Skeletal muscle cell (primary cell): ENCODE data around the gene ZIM2.

Source experiments
- DNase-seq: peaks from one replicate; pipeline ENCODE4 v3.0.0-alpha.2; 2010; ENCODE audit warnings: low read depth
- H3K4me3 ChIP-seq: 2 replicates; pipeline ENCODE4 v1.5.1; 2011; ENCODE audit warnings: low read depth, mild to moderate bottlenecking, control low read depth, low read length, moderate library complexity

Gene ZIM2

DNA sequence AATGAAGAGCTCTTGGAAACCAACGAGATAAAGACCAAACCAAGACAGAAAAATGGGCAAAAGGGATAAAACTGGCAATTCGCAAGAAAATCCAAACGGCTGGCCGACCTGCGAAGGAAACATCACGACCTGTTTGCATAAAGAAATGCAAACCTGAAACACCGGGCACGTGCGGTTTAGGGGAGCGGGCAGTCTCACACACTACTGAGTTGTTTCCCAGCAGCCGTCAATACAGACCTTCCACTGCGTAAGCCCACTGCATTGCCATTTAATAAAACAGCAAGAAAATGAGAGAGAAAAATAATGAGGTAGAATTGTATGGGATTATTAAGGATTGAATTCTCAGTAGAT, 642 bp upstream of the ZIM2 start:
- no peak overlapping the region for H3K4me3 ChIP-seq
- no peak for DNase-seq

DNA sequence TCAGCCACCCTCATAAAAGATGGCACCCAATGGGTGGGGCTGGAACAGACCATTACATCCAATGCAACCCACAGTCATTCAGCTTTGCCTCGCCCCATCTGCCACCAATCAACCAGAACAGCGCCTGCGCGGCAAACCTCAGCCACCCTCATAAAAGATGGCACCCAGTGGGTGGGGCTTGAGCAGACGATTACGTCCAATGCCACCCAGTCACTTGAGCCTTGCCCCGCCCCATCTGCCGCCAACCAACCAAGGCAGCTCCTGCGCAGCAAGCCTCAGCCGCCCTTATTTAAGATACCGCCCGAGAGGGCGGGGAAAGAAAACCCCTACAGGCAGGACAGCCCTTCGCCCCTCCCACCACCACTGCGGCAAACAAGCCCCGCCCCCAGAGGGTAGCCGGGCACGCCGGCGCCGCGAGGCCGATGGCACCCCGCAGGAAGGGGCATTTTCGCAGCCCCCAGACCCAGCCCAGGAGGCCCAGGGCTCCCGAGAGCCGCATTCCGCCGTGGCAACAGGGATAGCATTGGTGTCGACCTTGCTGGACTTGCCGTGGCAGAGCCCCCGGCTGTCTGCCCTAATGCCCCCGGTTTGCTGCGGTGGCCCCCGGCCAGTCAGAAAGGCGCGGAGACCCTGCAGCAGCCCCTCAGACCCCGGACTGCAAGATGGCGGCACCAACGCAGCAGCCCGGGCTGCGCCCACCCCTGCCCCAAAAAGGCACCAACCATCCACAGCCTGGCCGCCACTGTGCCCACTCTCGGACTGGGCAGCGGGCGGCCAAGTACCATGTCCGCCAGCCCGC, 675 bp downstream of the ZIM2 start:
- peak overlapping the region; percentile 47 for H3K4me3 ChIP-seq
- DNase-seq: peak; percentile 62

DNA sequence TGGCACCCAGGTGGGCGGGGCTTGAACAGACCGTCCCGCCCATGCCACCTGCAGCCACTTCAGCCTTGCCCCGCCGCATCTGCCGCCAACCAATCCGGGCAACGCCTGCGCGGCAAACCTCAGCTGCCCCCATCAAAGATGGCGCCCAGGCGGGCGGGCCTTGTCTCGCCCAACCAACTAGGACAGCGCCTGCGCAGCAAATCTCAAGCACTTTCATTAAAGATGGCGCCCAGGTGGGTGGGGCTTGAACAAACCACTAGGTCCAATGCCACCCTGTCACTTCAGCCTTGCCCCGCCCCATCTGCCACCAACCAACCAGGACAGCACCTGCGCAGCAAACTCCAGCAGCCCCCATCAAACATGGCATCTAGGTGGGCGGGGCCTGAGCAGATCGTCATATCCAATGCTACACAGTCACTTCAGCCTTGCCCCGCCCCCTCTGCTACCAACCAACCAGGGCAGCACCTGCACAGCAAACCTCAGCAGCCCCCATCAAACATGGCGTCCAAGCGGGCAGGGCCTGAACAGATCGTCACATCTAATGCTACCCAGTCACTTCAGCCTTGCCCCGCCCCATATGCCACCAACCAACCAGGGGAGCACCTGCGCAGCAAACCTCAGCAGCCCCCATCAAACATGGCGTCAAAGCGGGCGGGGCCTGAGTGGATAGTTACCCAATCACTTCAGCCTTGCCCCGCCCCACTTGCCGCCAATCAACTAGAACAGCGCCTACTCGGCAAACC, 1.4 kb downstream of the ZIM2 start:
- DNase-seq: peak; percentile 78
- peak overlapping the region; percentile 42 for H3K4me3 ChIP-seq

DNA sequence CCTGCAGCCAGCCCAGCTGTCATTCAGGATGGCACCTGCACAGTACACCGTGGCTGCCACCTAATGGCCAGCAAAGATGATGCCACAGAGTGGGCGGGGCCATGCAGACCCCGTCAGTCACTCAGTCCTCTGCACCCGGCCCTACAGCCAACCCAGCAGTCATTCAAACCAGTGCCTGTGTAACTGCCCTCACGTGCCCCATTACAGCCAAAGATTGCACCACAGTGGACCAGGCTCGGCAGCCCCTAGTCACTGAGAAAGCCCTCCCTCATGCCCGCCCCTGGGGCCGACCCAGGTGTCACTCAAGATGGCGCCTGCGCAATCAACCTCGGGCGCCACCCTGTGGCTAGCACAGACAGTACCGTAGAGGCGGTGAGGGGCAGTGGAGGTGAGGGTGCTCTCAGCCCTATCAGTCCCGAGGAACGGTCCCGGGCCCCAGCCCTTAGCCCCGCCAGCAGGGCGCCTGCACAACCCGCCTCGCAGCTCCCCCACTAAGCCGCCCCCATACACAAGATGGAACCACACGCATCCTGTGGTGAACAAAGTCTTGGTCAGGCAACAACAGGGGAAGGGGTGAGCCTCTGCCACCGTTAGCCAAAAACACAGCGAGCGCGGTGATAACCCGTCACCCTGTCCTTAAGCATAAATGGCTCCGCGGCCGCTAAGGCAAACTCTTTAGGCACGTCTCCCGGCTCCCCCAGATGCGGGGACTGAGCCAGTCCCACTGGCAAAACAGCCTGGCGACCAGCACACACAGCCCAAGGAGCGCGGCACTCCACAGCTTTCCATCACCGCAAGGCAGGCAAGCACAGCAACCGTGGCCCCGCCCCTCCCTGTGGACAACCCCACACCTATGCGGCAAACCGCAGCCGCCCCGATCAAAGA, 2.3 kb downstream of the ZIM2 start:
- DNase-seq: no peak
- peak overlapping the region; percentile 42 for H3K4me3 ChIP-seq

DNA sequence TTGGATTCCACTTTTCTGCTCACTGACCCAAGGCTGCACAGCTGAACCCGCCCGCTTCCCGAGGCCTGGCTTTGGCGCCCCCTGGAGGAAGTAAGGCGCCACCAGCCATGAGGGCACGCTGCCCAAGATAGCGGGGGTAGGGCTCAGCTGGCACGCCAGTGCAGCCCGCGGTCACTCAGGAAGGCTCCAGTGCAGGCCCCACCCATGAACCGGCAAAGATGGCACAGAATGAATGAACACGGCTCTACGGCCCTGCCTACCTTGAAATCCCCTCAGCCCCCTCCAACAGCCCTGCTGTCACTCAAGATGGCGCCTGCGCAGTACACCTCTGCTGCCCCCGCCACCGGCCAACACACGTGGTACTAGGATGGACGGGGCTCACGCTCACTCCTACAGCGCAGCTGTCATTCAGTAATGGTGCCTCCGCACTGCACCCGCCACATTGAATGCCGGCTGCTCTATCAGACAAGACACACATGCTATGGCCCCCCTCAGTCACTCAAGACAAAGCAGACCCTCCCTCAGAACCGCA, 3.0 kb downstream of the ZIM2 start:
- DNase-seq: no peak
- H3K4me3 ChIP-seq: peak overlapping the region; percentile 42

DNA sequence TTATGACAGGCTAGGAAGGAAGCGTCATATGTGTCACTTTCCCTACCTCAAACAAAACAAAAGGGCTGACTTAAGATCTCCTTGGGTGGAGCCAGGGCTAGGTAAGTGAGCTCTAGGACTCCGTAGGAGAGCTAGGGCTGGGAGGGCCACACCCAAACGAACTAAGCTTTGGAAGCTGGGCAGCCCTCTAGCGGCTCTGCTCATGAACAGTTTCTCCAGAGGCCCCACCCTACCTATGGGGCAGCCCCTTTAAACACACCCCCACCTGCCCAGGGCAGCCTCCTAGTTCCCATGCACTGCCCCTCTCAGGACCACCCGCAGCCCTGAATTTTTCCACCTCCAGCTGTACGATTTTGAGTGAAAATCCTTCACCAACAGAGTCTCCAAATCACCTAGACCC, 3.5 kb downstream of the ZIM2 start:
- H3K4me3 ChIP-seq: no peak overlapping the region
- DNase-seq: no peak

DNA sequence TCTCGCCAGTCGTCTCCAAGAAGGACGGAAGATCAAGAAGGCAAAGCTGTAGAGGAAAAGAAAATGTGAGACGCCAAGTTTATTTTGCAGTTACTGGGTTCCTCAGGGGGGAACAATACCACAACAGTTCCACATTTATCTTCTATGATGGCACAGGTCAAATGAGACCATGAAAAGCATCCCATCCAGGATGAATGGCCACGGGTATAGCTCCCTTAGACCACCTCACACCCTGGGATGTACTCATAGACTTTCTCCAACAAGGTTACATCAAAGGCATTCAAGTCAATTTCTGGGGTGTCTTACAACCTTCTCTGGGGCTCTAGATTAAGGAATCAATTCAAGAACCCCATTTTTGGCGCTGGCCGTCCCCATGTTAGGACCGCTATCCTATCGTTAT, 4.5 kb downstream of the ZIM2 start:
- H3K4me3 ChIP-seq: no peak overlapping the region
- DNase-seq: no peak

DNA sequence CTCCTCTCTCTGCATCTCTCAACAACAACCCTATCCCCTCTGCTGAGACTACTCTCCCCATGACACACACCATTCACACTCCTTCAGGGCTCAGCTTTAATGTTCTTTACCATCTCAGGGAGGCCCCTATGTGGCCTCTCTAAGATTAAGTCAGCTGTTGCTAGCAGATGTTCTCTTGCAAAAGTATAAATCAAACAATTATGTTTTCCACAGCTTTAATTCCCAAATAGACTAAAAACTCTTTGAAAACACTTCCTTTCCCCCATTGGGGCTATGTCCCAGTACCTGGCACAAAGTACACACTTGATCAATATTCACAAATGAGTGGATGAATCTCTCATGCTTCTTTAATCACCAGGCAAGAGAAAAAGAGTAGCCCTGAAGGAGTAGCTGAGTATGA, 5.1 kb downstream of the ZIM2 start:
- H3K4me3 ChIP-seq: no peak overlapping the region
- no peak for DNase-seq

DNA sequence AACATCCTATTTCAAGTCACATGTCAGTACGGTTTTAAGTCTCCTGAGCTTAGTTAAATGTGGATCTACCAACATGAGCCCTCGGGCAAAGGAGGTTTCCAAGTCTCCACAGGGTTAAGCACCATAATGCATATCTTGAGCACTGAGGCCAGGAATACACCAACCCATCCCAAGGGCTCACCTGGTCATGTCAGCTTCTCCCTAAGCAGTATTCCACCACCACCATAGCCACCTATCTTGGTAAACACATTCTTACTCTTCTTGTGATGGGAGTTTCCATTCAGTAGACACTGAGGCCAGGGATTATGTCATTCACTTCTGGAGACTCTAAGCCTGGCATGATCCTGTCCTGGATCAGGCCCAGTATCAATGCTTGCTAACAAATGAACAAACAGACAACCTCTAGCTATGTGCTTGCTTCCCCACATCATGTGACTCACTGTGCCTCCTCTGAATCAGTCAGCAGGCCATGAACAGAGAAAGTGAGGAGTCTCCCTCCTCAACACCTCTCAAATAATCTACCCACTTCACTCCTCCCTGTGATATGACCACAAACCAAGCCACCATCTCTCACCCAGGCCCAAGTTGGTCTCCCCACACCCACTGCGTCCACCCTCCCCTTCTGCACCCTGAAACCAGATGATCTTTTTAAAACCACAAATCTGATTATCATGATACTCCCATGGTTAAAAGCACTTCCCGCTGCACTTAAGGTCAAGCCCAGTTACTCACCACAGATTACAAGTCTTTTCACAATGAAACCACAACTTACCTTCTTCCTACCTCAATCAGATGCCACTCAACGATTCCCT, 5.8 kb downstream of the ZIM2 start:
- no peak for DNase-seq
- no peak overlapping the region for H3K4me3 ChIP-seq

DNA sequence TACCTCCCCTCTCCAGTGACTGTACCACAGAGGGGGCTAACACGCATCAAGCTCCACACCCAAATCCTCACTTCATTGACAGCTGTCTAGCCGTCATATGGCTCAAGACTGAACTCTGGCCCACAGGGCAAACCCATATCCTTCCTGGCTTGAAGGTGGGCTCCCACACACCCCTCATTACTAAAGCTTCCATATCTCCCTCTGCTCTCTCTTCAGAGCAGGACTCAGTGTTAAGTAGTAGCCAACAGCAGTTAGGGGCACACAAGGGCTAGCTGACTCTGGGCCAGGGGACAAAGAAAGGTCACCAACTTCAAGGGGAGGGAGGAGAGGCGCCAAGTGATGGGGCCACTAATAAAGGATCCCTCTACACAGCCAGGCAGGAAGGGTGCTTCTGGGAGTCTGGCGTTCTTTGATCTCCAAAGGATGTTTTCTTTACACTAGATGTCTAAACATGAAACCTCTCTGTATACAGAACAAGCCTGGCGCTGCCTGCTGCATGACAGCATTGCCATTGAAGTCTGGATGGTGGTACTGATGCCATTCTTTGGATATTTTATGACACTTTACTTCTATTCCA, 8.1 kb downstream of the ZIM2 start:
- DNase-seq: no peak
- no peak overlapping the region for H3K4me3 ChIP-seq

DNA sequence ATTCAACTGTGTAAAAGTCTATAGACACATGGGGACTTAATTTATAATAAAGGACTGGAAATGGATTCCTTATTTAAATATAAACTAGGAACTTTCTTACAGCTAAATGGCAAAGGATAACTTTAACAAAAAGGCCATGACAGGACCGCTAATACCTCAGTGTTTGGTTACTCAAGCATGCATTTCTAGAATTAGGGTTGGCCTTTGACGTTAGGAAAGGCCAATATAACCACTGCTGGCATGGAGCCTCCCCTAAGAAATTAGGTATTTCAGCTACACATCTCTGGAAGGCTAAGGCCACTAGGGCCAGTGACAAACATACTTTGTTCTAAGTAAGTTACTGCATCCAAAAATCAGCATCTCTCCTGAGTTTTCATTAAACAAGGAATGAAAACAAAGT, 9.3 kb downstream of the ZIM2 start:
- DNase-seq: no peak
- H3K4me3 ChIP-seq: no peak overlapping the region

DNA sequence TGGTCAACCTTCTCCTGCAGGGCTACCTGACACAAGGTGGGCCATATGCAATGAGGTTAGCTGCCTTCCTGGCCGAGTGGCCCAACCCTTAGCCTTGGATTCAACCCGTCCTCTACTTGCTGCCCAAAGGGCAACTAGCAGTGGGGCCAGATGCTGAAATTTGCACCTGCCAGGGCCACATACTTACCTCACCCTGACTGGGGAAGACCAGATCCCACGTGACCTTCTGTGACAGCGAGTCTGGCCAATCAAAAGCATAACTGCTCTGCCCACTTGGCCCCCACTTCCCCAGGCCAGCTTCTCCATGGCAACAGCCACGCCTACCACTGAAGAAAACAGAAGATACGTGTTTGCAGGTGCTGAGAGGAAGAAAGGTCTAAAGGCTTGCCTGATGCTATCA, 10.9 kb downstream of the ZIM2 start:
- DNase-seq: no peak
- H3K4me3 ChIP-seq: no peak overlapping the region

DNA sequence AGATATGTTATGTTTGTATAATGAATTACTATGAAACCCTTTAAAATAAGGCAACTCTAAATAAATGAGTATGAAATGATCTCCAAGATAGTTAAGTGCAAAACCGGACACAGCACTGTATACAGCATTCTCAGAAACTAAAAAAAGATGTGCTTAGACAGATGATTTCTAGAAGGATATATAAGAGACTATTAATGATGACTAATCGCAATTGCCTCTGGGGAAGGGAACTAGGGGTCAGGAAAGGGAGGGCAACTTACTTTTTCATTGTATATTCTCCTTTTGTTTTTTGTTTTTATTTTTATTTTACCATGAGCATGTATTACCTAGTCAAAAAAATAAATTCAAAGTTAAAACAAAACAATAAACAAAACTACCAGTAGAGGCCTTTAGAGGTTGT, 12.8 kb downstream of the ZIM2 start:
- H3K4me3 ChIP-seq: no peak overlapping the region
- DNase-seq: no peak

DNA sequence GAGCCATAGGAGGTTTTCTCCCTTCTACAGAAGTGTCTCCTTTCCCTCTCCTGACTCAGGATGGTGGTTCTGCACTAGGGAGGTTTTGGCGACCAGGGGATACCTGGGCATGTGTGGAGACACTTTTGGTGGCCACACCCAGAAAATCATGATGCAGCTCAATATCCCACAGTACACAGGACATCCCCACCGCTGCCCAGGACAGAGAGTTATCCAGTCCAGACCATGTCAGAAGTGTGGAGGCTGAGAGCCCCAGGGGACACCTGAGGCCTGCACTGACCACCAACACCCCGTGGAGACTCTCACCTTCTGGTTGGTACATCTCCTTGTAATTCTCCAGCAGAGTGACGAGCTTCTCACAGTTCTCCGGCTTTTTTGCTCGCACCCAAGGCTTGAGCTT, 16.6 kb downstream of the ZIM2 start:
- DNase-seq: no peak
- H3K4me3 ChIP-seq: no peak overlapping the region

DNA sequence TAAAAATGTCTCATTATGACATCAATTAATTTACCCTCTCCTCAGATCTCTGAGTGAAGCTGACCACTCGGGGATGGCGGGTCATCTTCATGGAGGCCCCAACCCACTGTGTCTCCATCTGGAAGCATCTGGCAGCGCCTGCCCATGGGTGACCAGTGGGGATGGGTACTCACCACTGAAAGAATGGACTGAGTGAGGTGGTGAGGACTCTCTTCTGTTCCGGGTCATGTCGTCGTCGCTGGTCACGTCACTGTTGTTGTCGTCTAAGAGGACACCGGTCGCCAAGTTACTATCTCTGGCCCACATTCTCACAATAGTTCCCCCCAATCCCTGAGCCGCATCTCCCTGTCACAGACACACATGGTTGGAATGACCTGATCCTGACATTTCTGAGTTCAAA, 17.1 kb downstream of the ZIM2 start:
- H3K4me3 ChIP-seq: no peak overlapping the region
- no peak for DNase-seq

DNA sequence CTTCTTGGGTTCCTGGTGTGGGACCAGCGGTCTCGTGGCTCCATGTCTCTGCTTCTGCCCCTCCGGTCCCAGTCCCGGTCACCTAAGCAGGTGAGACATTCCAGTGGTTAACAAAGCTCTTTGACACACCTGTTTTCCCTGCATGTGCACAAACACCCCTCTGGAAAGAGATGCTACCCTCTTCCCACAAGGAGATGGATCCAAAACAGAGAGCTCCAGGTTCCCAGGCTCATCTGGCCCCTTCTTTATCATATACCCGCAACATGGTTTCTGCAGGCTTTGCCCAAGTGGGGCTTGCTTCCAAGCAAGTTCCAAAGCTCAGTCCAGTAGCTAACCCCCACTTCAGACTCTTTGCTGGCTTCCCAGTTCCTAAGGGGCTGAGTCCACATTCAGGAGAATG, 17.8 kb downstream of the ZIM2 start:
- no peak overlapping the region for H3K4me3 ChIP-seq
- DNase-seq: no peak

DNA sequence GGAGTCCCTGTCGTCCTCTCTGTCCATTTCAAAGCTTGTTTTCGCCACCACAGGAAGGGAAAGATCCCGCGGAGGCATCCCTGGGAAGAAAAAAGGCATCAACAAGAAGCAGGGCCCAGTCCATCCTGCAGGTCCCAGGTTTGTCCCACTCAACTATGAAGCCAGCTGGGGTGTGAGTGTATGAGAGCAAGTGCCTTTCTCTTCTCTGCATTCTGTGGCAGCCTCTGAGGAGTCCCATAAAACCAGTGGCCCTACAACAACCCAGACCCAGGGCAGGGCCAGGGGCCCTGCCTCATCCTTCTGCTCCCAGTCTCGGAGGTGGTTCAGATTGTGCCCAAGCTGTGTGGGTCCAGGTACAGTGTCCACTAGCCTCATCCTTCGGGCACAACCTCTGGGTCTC, 18.9 kb downstream of the ZIM2 start:
- H3K4me3 ChIP-seq: no peak overlapping the region
- DNase-seq: no peak

DNA sequence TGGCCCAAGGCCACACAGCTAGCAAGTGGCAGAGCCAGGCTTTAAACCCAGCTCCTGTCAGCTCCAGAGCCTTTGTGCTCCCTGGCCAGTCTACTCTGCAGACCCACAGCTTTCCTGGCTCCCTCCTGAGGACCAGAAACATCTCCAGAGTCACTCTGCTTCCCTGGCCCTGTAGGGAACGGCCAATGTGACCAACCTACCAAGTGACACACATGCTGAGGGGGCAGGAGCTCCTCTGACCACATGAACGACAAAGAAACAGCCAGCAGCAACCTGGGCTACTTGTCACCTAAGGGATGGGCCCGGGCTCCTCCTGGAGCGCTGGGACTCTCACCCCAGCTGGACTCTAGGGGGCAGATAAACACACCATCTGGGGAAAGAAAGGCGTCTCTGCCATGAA, 19.3 kb downstream of the ZIM2 start:
- H3K4me3 ChIP-seq: no peak overlapping the region
- no peak for DNase-seq

DNA sequence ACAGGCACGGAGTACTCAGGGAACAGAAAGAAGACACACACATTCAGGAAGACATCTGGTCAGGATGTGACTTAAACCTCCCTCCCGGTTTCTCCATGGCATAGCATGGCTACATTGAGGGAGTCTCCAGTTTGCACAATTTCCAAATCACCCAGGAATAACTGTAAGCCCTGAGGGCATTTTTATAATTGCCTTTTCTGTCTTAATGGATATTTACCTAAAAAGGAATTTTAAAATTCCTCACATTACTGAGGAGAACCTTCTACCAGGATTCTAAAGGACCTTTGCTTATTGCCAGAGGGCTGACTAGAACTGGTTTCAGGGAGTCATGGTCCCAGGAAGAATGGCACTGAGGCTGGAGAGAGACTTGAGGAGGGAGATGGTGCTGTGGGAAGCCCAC, 21.4 kb downstream of the ZIM2 start:
- DNase-seq: no peak
- H3K4me3 ChIP-seq: no peak overlapping the region
